NB4 (cell line): ENCODE results near the gene ELMOD1.

ENCODE experiments used
- DNase-seq: peaks from one replicate; pipeline ENCODE4 v3.0.0; 2010; ENCODE audit warnings: low read depth
- H3K4me3 ChIP-seq: one replicate; pipeline ENCODE4 v1.5.1; 2011; ENCODE audit warnings: mild to moderate bottlenecking, low read depth, low read length, moderate library complexity
- MAX ChIP-seq: IDR thresholded peaks from 2 replicates; pipeline ENCODE4 v1.6.1; 2011; ENCODE audit warnings: low read depth, low read length
- MYC ChIP-seq: IDR thresholded peaks from 2 replicates; pipeline ENCODE4 v1.6.1; 2011; ENCODE audit warnings: low read depth, low read length
- POLR2A ChIP-seq: IDR thresholded peaks from 2 replicates; pipeline ENCODE4 v1.6.1; 2011; ENCODE audit warnings: mild to moderate bottlenecking; ENCODE audit not compliant: insufficient read length; ENCODE audit errors: extremely low read depth
- TF ChIP-seq, protein P1 (sequence below): IDR thresholded peaks from one replicate; pipeline ENCODE4 v1.5.1; 2012; ENCODE audit warnings: low read depth, low read length

Gene ELMOD1

GRCh38 chr11:107679255-107680024, 88.5 kb downstream of the ELMOD1 start:
- no peak overlapping the region for H3K4me3 ChIP-seq
- DNase-seq, result no peak
- TF ChIP-seq POLR2A (no peak), MYC (no peak), MAX (no peak)
- TF ChIP-seq, protein P1, sequence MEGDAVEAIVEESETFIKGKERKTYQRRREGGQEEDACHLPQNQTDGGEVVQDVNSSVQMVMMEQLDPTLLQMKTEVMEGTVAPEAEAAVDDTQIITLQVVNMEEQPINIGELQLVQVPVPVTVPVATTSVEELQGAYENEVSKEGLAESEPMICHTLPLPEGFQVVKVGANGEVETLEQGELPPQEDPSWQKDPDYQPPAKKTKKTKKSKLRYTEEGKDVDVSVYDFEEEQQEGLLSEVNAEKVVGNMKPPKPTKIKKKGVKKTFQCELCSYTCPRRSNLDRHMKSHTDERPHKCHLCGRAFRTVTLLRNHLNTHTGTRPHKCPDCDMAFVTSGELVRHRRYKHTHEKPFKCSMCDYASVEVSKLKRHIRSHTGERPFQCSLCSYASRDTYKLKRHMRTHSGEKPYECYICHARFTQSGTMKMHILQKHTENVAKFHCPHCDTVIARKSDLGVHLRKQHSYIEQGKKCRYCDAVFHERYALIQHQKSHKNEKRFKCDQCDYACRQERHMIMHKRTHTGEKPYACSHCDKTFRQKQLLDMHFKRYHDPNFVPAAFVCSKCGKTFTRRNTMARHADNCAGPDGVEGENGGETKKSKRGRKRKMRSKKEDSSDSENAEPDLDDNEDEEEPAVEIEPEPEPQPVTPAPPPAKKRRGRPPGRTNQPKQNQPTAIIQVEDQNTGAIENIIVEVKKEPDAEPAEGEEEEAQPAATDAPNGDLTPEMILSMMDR, result no peak

GRCh38 chr11:107682171-107682570, 91.2 kb downstream of the ELMOD1 start:
- TF ChIP-seq MAX (peak; percentile 9; the same call in 1 of the 2 replicates), MYC (no peak)
- H3K4me3 ChIP-seq, result no peak overlapping the region
- DNase-seq, result no peak

- TF ChIP-seq MAX, result no peak
- no peak for TF ChIP-seq POLR2A
- TF ChIP-seq MYC, result no peak
Observed at GRCh38 chr11:107682572-107682971, 91.6 kb downstream of the ELMOD1 start.

DNA sequence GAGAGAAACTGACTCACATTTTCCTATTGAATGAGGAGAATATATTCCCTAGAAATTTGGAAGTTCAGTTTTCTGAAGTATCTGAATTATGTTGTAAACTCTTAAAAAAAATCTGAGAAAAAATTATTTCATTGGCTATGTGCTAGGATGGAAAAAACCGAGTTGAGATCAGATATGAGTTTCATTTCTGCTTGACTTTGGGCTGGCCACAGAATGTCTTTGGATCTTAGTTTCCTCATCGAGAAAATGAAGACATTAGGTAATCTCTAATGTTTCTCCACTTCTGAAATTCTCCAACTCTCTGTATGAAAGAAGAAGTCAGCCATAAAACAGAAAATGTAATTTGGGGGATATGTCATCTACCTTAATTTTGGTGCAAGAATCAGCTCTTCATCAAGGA, 92.1 kb downstream of the ELMOD1 start:
- TF ChIP-seq, protein P1, result no peak
- TF ChIP-seq MYC (no peak), POLR2A (no peak), MAX (no peak)
- H3K4me3 ChIP-seq, result no peak overlapping the region
- no peak for DNase-seq

More at GRCh38 chr11:107682572-107682971, 91.6 kb downstream of the ELMOD1 start:
- no peak overlapping the region for H3K4me3 ChIP-seq
- DNase-seq, result no peak

DNA sequence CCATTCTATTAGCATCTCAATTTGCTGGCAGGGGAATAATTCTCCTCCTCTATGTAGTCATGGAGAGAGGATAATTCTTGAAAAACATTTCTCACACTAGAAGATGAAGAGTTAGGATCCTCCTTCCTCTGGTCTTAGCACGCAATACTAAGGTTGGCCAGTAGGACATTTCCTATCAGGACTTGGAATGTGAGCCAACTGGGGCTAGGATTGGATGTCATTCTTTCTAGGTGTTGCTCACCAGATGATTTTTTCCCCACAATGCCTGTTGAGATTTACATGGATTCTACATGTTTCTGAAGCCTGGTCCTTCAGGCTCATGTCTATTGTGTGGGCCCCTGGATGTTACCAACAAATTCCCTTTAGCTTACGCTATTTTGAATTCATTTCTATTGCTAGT, 92.9 kb downstream of the ELMOD1 start:
- H3K4me3 ChIP-seq, result no peak overlapping the region
- DNase-seq, result peak; percentile 22
- TF ChIP-seq, protein P1, result peak; percentile 47
- no peak for TF ChIP-seq MYC

DNA sequence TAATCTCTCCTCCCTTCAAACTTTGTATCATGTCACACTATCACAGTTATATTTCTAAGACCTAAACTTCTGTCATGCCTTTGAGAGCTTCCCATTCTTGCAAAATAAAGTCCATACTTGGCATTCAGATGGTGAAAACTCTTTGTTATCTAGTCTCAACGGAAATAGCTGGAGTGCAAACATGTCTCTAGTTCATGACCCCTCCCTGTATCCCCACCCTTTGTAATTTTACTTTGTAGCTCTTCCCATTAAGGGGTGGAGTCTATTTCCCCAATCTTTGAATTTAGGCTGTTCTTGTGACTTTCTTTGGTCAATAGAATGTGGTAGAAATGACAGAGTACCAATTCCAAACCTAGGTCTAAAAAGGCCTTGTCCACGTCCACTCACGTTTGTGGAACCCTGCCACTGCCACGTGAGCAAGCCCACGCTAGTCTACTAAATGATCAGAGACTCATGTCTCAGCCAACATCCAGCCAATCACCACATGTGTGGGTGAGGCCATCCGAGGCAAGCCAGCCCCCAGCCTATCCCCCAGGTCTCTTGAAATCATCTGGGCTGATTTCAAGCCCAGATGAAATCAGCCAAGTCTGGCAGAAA, 97.5 kb downstream of the ELMOD1 start:
- no peak overlapping the region for H3K4me3 ChIP-seq
- TF ChIP-seq, protein P1, result no peak
- no peak for TF ChIP-seq MYC
- no peak for TF ChIP-seq MAX
- TF ChIP-seq POLR2A, result no peak

More for the DNA sequence above, 97.5 kb downstream of the ELMOD1 start:
- no peak for DNase-seq
